Measurements from ENCODE around the gene ADAM15.

GRCh38 chr1:155099331-155099730 lies 48.2 kb downstream of the ADAM15 start:
- no peak for TF ChIP-seq CTCF (IDR thresholded peaks at IDR 0.05)
- no peak for TF ChIP-seq POLR2A (IDR thresholded peaks at IDR 0.05)
